ENCODE results near the gene IRX6.

Gene IRX6

DNA sequence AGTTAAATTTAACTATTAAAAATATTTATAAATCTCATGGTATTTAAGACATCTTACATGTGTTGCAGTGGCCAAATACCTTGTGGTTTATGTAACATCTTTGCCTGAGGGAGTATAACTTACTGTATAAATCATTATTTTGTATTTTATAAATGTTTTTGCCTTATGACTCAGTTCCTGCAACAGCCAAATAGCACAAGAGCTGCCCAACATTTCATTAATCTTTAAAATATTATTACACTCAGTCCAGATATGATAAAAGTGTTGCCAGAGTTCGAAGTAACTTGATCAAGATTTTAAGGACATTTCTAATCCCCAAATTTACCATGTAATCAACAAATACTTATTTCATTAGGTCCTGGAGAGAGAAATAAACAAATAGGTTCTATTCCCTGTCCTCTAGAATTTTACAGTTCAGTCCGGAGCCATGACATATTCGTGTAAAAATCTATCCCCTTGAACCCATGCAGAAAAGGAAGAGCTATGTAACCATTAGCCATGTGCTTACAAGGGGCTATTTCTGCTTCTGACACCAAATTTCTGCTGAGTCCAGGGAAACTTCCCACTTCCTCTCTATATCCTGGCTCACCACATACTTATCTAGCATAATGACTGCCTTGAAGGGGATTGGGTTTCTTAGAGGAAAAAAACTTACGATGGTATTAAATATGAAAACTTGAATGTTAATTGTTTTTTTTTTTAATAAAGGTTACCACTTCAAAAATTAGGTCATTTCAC, 44.0 kb downstream of the IRX6 start:
- no peak for DNase-seq

DNA sequence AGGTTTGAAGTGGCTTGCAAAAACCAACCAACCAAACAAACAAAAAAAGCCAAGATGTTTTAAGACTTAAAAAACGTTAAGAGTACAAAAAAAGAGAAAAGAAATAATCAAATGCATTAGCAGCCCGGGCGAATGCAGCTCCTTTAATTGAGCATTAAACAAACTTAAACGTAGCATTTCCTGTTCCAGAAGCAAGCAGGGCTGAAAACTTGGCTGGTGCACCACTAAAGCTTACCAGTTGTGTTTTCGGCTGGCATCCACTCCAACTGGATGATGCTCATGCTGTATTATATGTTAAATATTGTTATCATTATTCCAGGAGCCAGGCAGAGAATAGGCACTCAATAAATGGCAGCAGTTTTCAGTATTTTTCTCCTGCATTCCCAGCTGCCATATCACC, 45.1 kb downstream of the IRX6 start:
- no peak for DNase-seq

DNA sequence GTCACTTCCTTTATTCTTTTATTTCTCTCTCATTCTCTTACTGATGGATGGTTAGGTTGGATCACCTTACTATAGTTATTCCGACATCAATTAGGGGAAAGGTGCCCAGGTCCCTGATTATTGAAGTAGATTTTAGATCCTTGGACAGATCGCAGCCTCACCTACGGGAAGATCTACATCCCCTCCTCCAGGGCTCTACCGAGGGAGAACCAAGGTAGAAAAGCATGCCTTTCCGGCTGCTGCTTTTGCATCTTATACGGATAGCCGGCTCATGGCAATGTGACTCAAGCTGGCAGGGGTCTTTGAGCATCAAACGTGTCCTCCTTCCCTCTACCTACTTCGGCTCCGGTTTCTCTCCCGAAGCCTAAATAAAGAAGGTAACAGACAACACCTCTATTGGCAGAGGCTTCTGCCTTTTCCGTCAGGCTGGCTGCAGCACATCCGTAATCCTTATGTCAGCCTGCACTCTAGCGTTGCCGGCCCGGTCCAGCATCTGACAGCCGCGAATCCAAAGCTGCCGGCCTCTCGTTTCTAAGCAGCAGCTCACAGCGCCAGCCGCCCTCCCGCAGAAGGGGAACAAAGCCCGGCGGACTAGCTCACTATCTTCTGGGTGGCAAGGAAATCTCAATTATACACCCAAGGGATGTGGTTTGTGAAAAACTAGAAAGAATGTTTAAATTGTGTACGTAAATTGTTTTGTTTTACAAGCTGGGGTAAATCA, 46.9 kb downstream of the IRX6 start:
- no peak for DNase-seq

DNA sequence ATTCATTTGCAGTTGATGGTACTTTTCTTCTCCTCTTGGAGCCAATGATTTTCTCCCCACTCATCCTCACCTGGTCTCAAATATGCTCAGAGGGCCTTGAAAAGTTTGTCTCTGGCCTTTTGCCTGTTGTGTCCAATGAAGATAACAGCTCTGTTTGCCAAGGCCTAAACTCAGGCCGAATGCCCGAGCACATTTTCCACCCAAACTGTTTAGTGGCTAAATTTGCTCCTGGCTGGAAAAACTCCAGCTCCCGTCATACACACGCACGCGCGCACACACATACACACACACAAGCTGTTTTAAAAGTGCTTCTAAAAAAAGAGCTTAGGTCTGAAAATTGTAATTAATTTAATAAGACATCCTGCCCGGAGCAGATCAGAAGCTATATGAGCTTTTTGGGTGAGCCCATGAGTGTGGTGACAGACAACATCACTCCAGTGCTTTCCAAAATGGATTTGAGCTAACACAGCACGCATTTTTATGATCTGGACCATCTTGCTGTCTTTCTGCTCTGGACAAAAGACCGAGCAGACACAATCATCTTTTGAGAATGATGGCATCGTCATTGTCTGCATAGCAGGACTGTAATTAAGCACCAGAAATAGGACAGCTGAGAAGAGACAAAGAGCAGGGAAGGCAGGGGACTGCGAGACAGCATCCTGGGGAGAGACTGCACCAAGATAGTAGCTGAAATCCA, 48.9 kb downstream of the IRX6 start:
- no peak for DNase-seq

DNA sequence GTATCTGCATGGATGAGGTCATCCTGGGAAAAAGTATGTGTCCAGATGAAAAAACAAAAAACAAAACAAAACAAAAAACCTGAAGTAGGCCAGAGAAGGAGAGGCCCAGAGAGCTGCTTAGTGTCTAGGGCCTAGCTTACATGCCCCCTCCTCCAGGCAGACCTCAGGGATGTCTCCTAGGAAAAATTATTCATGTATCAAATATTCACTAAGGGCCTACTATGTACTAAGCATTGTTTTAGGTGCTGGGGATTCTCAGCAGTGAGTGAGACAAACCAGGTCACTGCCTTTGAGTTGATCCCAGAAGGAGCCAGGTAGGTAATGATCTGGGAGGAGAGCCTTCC, 49.5 kb downstream of the IRX6 start:
- no peak for DNase-seq

DNA sequence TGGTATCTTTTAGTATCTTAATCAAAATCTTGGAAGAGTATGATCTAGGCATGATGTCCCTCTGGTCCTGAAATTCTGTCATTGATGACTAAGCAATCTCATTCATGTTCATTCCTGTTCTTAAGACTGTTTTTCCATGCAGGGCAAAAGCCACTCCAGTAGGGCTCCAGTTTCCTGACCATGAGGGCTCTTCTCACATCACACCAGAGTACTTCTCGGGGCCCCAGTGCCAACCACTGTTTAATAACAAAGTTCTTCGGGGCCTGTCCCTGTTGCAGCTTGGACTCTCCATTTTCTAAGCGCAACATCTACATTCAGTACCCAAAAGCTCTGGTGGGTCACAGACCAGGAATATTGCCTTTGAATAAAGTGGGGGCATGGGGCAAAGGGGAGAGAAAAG, 52.0 kb downstream of the IRX6 start:
- no peak for DNase-seq

DNA sequence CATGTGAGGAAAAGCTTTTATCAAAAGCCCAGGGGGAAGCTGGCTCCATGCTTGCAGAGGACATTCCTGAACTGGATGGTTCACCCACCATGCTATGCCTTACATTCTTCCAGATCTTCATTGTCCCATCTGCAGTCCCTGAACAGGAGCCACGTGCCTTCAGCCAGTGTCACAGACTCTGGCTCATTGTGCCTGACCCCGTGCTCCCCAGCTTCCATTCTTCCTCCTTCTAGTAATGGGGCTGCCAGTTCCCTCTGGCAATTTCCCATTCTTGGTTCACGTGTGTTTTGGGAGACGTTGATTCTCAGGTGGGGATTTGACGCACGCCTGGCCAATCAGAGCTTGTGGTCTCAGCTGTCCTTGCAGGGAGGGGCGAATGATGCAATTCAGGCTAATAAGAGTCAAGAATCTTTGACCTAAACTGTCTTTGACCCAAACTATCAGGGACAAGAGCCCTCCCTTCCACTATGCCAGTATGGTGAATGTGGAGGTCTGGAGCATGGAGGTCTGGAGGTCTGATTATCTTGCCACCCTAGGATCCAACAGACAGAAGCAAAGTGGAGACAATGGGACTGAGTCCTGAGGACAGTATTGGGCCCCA, 52.7 kb downstream of the IRX6 start:
- no peak for DNase-seq

DNA sequence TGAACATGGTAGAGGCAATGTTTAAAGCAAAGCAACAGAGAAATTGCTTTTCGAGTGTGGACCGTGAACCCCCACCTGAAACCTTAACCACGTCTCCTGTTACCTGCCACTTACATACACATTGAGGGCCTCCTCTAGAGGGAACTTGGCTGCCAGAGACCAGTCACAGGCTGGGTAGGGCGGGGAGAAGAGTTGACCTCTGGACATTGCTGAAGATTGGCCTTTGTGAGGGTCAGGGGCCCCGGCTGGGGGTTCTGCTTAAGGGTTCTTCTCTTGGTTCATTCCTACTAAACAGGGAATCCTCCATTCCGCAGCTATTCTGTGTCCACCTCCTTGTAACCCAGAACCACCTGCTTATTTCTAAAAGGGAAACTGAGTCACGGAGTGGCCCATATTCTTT, 53.8 kb downstream of the IRX6 start:
- no peak for DNase-seq

DNA sequence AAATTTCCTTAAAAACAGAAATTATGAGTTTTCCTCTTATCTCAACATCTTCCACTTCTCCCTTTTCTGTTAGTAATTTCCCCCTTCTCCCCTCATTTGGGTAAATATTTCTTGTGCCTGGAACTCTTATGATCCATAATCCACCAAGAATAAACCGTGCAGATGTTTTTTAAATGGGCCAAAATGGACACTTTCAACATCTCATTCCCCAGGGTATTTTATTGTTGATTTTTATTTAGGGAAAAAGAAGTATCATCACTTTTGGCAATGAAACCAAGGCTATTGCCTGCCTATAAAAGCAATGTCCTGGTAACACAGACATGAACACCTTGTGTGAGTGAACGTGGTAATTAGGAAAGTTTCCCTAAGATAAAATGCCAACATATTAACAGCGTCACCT, 54.6 kb downstream of the IRX6 start:
- no peak for DNase-seq

DNA sequence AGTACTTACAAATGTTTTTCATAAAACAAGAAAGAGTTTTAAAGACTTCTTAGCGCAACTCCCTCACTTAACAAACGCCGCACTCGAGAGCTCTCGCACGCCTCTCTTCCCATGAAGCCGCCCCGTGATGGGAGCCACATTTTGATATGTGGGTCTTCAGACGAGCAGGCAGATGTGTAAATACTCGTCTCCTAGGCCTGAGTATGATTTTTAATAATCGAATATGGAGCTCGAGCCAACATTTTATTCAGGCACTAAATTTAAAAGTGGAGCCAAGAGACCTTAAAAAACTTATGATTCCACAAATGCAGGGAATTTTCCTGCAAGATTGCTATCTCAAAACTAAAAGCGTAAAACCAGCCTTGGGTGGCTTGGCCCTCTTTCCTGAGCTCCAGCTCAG, 55.4 kb downstream of the IRX6 start:
- no peak for DNase-seq

DNA sequence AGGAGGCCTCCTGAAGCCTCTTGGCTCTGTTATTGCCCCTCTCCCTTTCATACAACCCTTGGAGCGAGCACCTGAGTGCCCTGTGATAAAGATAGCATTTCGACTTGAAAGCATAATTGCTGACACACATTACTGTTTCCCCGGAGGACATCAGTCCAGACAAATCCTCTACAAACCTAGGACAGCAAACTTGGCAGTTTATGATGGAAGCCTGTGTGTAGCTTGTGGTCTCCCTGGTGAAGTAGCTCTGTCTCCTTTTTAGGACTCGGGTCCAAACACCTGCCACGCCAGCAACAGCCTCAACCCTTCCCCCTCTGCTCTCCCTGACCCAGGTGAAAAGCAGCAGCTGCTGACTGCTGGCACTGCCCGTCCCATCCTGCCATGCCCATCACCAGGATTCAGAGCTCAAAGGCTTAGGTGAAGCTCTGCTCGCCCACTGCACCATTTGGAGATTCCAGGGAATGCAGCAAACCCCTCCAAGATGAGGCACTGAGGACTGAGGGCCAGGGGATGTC, 55.9 kb downstream of the IRX6 start:
- no peak for DNase-seq

Measured in CD4-positive, alpha-beta T cell treated with Interleukin-4 for 4 hours (primary cell).